ENCODE measurements around the gene TNNC1.

TNNC1 gene

GRCh38 chr3:52429779-52430415, 23.9 kb downstream of the TNNC1 start:
- in situ Hi-C loops (cut with MboI; ENCODE audit: low sequenced_read_pairs), result no loop called here
- no peaks in the 10 kb centered on the region for H3K36me3 ChIP-seq (replicated peaks)
- H3K4me1 ChIP-seq, result no peaks in the 10 kb centered on the region

GRCh38 chr3:52429031-52429430, 24.8 kb downstream of the TNNC1 start:
- no peaks in the 10 kb centered on the region for H3K9me3 ChIP-seq
- H3K36me3 ChIP-seq (replicated peaks), result no peaks in the 10 kb centered on the region
- H3K27me3 ChIP-seq (ENCODE audit: low read depth), result no peaks in the 10 kb centered on the region
- DNase-seq (ENCODE audit: low spot score in 2 of 2), result no peak
- in situ Hi-C loops (cut with MboI; ENCODE audit: low sequenced_read_pairs), result no loop called here
- H3K4me3 ChIP-seq, result no peak overlapping the region
- H3K4me1 ChIP-seq, result no peaks in the 10 kb centered on the region

More at GRCh38 chr3:52429779-52430415, 23.9 kb downstream of the TNNC1 start:
- no peak for DNase-seq (ENCODE audit: low spot score in 2 of 2)
- H3K27me3 ChIP-seq (ENCODE audit: low read depth), result no peaks in the 10 kb centered on the region
- no peak overlapping the region for H3K4me3 ChIP-seq
- no peaks in the 10 kb centered on the region for H3K9me3 ChIP-seq

GRCh38 chr3:52428151-52429005, 25.5 kb downstream of the TNNC1 start:
- H3K9me3 ChIP-seq, result no peaks in the 10 kb centered on the region
- H3K4me3 ChIP-seq, result no peak overlapping the region
- DNase-seq (ENCODE audit: low spot score in 2 of 2), result peak; percentile 73 to 79
- H3K36me3 ChIP-seq (replicated peaks), result no peaks in the 10 kb centered on the region
- in situ Hi-C loops (cut with MboI; ENCODE audit: low sequenced_read_pairs), result no loop called here
- peaks cover 5% of the 10 kb centered on the region for H3K4me1 ChIP-seq
- no peaks in the 10 kb centered on the region for H3K27me3 ChIP-seq (ENCODE audit: low read depth)

- in situ Hi-C loops (cut with MboI; ENCODE audit: low sequenced_read_pairs), result no loop called here
- Histone ChIP-seq H3K4me3 (no peak overlapping the region), H3K9me3 (no peaks in the 10 kb centered on the region), H3K27me3 (ENCODE audit: low read depth) (no peaks in the 10 kb centered on the region), H3K36me3 (replicated peaks) (no peaks in the 10 kb centered on the region), H3K4me1 (peaks cover 11% of the 10 kb centered on the region)
- no peak for DNase-seq (ENCODE audit: low spot score in 2 of 2)
These were observed 30.7 kb downstream of the TNNC1 start for GRCh38 chr3:52423173-52423572.

- H3K9me3 ChIP-seq, result no peaks in the 10 kb centered on the region
- no peak for DNase-seq (ENCODE audit: low spot score in 2 of 2)
- in situ Hi-C loops (cut with MboI; ENCODE audit: low sequenced_read_pairs), result no loop called here
These were observed 31.2 kb downstream of the TNNC1 start for GRCh38 chr3:52422669-52423068.

GRCh38 chr3:52420388-52420787, 33.5 kb downstream of the TNNC1 start:
- H3K4me1 ChIP-seq, result peaks cover 16% of the 10 kb centered on the region
- no peaks in the 10 kb centered on the region for H3K36me3 ChIP-seq (replicated peaks)
- no peaks in the 10 kb centered on the region for H3K9me3 ChIP-seq
- in situ Hi-C loops (cut with MboI; ENCODE audit: low sequenced_read_pairs), result no loop called here
- H3K27me3 ChIP-seq (ENCODE audit: low read depth), result no peaks in the 10 kb centered on the region
- no peak overlapping the region for H3K4me3 ChIP-seq
- DNase-seq (ENCODE audit: low spot score in 2 of 2), result no peak

More at GRCh38 chr3:52422669-52423068, 31.2 kb downstream of the TNNC1 start:
- Histone ChIP-seq H3K27me3 (ENCODE audit: low read depth) (no peaks in the 10 kb centered on the region), H3K4me3 (no peak overlapping the region), H3K4me1 (peaks cover 11% of the 10 kb centered on the region), H3K36me3 (replicated peaks) (no peaks in the 10 kb centered on the region)

- no peaks in the 10 kb centered on the region for H3K27me3 ChIP-seq (ENCODE audit: low read depth)
- DNase-seq (ENCODE audit: low spot score in 2 of 2), result peak in 1 of 2 experiments; percentile 74
- peaks cover 11% of the 10 kb centered on the region for H3K4me1 ChIP-seq
- H3K4me3 ChIP-seq, result no peak overlapping the region
- H3K36me3 ChIP-seq (replicated peaks), result no peaks in the 10 kb centered on the region
- in situ Hi-C loops (cut with MboI; ENCODE audit: low sequenced_read_pairs), result no loop called here
- H3K9me3 ChIP-seq, result no peaks in the 10 kb centered on the region
These were observed 38.0 kb downstream of the TNNC1 start for GRCh38 chr3:52415800-52416199.

- no peak overlapping the region; the same call in 1 of the 2 replicates for H3K4me3 ChIP-seq
- H3K4me1 ChIP-seq, result peaks cover 3% of the 10 kb centered on the region
- H3K9me3 ChIP-seq, result no peaks in the 10 kb centered on the region
- in situ Hi-C loops (cut with MboI; ENCODE audit: low sequenced_read_pairs), result no loop called here
- no peak for DNase-seq (ENCODE audit: low spot score in 2 of 2)
- H3K36me3 ChIP-seq (replicated peaks), result peaks cover 44% of the 10 kb centered on the region
- H3K27me3 ChIP-seq (ENCODE audit: low read depth), result no peaks in the 10 kb centered on the region
These were observed 45.4 kb downstream of the TNNC1 start for GRCh38 chr3:52408466-52408865.

GRCh38 chr3:52407779-52408178, 46.1 kb downstream of the TNNC1 start:
- in situ Hi-C loops (cut with MboI; ENCODE audit: low sequenced_read_pairs), result no loop called here
- Histone ChIP-seq H3K27me3 (ENCODE audit: low read depth) (no peaks in the 10 kb centered on the region), H3K9me3 (no peaks in the 10 kb centered on the region), H3K4me3 (no peak overlapping the region), H3K36me3 (replicated peaks) (peaks cover 51% of the 10 kb centered on the region), H3K4me1 (peaks cover 3% of the 10 kb centered on the region)
- no peak for DNase-seq (ENCODE audit: low spot score in 2 of 2)

GRCh38 chr3:52406791-52407510, 46.9 kb downstream of the TNNC1 start:
- Histone ChIP-seq H3K27me3 (ENCODE audit: low read depth) (no peaks in the 10 kb centered on the region), H3K4me1 (peaks cover 3% of the 10 kb centered on the region), H3K4me3 (no peak overlapping the region), H3K9me3 (no peaks in the 10 kb centered on the region), H3K36me3 (replicated peaks) (peaks cover 59% of the 10 kb centered on the region)
- in situ Hi-C loops (cut with MboI; ENCODE audit: low sequenced_read_pairs), result no loop called here
- DNase-seq (ENCODE audit: low spot score in 2 of 2), result no peak

- DNase-seq (ENCODE audit: low spot score in 2 of 2), result no peak
- H3K9me3 ChIP-seq, result no peaks in the 10 kb centered on the region
- no peak overlapping the region for H3K4me3 ChIP-seq
- H3K27me3 ChIP-seq (ENCODE audit: low read depth), result no peaks in the 10 kb centered on the region
- in situ Hi-C loops (cut with MboI; ENCODE audit: low sequenced_read_pairs), result no loop called here
- peaks cover 66% of the 10 kb centered on the region for H3K36me3 ChIP-seq (replicated peaks)
- peaks cover 3% of the 10 kb centered on the region for H3K4me1 ChIP-seq
These were observed 47.6 kb downstream of the TNNC1 start for GRCh38 chr3:52406231-52406661.

GRCh38 chr3:52405601-52406110, 48.2 kb downstream of the TNNC1 start:
- Histone ChIP-seq H3K9me3 (no peaks in the 10 kb centered on the region), H3K36me3 (replicated peaks) (peaks cover 72% of the 10 kb centered on the region), H3K4me3 (no peak overlapping the region), H3K4me1 (peaks cover 3% of the 10 kb centered on the region), H3K27me3 (ENCODE audit: low read depth) (no peaks in the 10 kb centered on the region)
- DNase-seq (ENCODE audit: low spot score in 2 of 2), result no peak
- in situ Hi-C loops (cut with MboI; ENCODE audit: low sequenced_read_pairs), result no loop called here

GRCh38 chr3:52405066-52405465, 48.8 kb downstream of the TNNC1 start:
- DNase-seq (ENCODE audit: low spot score in 2 of 2), result no peak
- Histone ChIP-seq H3K27me3 (ENCODE audit: low read depth) (no peaks in the 10 kb centered on the region), H3K36me3 (replicated peaks) (peaks cover 72% of the 10 kb centered on the region), H3K4me1 (peaks cover 3% of the 10 kb centered on the region), H3K4me3 (no peak overlapping the region), H3K9me3 (no peaks in the 10 kb centered on the region)
- in situ Hi-C loops (cut with MboI; ENCODE audit: low sequenced_read_pairs), result no loop called here

Measured in HAP-1 (cell line).